ENCODE measurements around the gene PHF21A.

Gene PHF21A

GRCh38 chr11:45945397-45945999 lies 175.8 kb downstream of the PHF21A start:
- no peak overlapping the region for H3K4me3 Mint-ChIP-seq
- H3K36me3 Mint-ChIP-seq (ENCODE audit: insufficient read depth), result peaks cover 59% of the 10 kb centered on the region
- ATAC-seq (replicated peaks; ENCODE audit: extremely low read depth, poor library complexity, severe bottlenecking) (no peak), DNase-seq (ENCODE audit: low spot score in 2 of 2) (no peak)
- no peaks in the 10 kb centered on the region for H3K4me1 Mint-ChIP-seq
- no peaks in the 10 kb centered on the region for H3K27me3 Mint-ChIP-seq
- peak overlapping the region; percentile 61 for H3K27ac Mint-ChIP-seq (ENCODE audit: low read depth)
- H3K9me3 Mint-ChIP-seq, result no peaks in the 10 kb centered on the region

- H3K4me1 Mint-ChIP-seq, result no peaks in the 10 kb centered on the region
- no peak overlapping the region for H3K4me3 Mint-ChIP-seq
- DNase-seq (ENCODE audit: low spot score in 2 of 2), result no peak
- ATAC-seq (replicated peaks; ENCODE audit: extremely low read depth, poor library complexity, severe bottlenecking), result no peak
- H3K27me3 Mint-ChIP-seq, result no peaks in the 10 kb centered on the region
- H3K27ac Mint-ChIP-seq (ENCODE audit: low read depth), result peak overlapping the region; percentile 42
- H3K36me3 Mint-ChIP-seq (ENCODE audit: insufficient read depth), result peaks cover 44% of the 10 kb centered on the region
- no peaks in the 10 kb centered on the region for H3K9me3 Mint-ChIP-seq
Observed at GRCh38 chr11:45942381-45942780, 178.9 kb downstream of the PHF21A start.

GRCh38 chr11:45941285-45941684 lies 180.0 kb downstream of the PHF21A start:
- ATAC-seq (replicated peaks; ENCODE audit: extremely low read depth, poor library complexity, severe bottlenecking) (no peak), DNase-seq (ENCODE audit: low spot score in 2 of 2) (no peak)
- Mint-ChIP-seq H3K4me3 (no peak overlapping the region), H3K27me3 (no peaks in the 10 kb centered on the region), H3K9me3 (no peaks in the 10 kb centered on the region), H3K4me1 (no peaks in the 10 kb centered on the region), H3K36me3 (ENCODE audit: insufficient read depth) (peaks cover 41% of the 10 kb centered on the region), H3K27ac (ENCODE audit: low read depth) (no peak overlapping the region)

GRCh38 chr11:45939836-45940235 lies 181.4 kb downstream of the PHF21A start:
- no peak overlapping the region for H3K27ac Mint-ChIP-seq (ENCODE audit: low read depth)
- H3K4me3 Mint-ChIP-seq, result no peak overlapping the region
- ATAC-seq (replicated peaks; ENCODE audit: extremely low read depth, poor library complexity, severe bottlenecking) (no peak), DNase-seq (ENCODE audit: low spot score in 2 of 2) (no peak)
- no peaks in the 10 kb centered on the region for H3K27me3 Mint-ChIP-seq
- no peaks in the 10 kb centered on the region for H3K9me3 Mint-ChIP-seq
- H3K4me1 Mint-ChIP-seq, result no peaks in the 10 kb centered on the region
- peaks cover 38% of the 10 kb centered on the region for H3K36me3 Mint-ChIP-seq (ENCODE audit: insufficient read depth)

- H3K36me3 Mint-ChIP-seq (ENCODE audit: insufficient read depth), result peaks cover 37% of the 10 kb centered on the region
- H3K9me3 Mint-ChIP-seq, result no peaks in the 10 kb centered on the region
- no peak for ATAC-seq (replicated peaks; ENCODE audit: extremely low read depth, poor library complexity, severe bottlenecking)
- H3K4me1 Mint-ChIP-seq, result no peaks in the 10 kb centered on the region
- DNase-seq (ENCODE audit: low spot score in 2 of 2), result no peak
- H3K27ac Mint-ChIP-seq (ENCODE audit: low read depth), result no peak overlapping the region
- H3K4me3 Mint-ChIP-seq, result no peak overlapping the region
- H3K27me3 Mint-ChIP-seq, result no peaks in the 10 kb centered on the region
Observed at GRCh38 chr11:45937916-45938315, 183.3 kb downstream of the PHF21A start.

DNA sequence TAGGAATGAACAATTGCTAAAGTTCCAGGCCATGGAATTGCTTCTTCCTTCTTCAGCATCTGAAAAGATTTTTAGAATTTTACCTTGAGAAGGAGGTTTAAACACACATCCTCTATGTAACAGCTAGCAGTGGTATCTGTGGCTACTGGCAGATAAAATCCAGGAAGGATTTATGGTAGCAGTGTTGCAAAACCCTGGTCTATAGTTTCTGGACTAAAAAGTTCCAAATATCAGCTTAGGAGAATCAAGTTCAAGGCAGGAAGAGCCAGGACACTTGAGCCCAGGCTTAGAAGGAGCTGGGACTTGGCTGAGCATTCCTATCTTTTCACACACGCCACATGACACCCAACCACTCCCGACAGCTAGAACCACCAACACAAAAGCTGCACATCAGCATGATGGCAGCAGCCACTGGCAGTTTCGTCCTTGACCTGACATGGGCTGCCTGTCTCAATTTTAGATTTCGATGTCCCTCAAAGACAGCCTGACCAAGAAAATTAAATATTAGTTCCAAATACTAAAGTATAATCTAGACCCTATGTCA lies 184.7 kb downstream of the PHF21A start:
- H3K4me1 Mint-ChIP-seq, result peaks cover 3% of the 10 kb centered on the region

DNA sequence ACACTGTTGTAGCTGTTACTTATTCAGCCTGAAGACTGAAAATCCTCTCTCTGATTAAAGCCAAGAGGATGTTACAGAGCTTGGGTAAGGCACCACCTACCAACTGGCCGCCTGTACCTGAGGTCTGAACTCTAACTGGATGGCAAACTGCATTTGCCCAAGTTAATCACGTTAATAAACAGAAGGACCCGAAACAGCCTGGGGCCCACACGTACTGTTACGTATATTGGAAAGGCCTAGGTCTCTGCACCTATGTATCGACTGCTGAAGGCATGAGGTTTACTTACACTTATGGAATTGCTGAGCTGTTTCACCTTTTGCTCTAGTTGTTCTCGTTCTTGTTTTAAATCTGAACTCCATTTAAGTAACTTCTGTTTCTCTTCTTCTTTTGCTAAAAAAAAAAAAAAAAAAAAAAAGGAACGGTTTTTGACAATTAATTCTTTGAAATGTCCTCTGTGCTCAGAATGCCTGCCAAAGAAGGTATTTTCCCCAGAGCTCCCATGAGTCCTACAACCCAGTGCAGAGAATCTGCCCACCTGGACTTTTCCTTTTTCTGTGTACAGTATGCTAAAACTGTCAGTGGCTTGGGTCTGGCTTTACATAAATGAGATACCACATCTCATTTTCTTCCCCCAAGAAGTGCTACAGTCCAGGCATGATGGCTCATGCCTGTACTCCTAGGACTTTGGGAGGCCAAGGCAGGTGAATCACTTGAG lies 185.7 kb downstream of the PHF21A start:
- no peak overlapping the region for H3K4me3 Mint-ChIP-seq
- peaks cover 48% of the 10 kb centered on the region for H3K36me3 Mint-ChIP-seq (ENCODE audit: insufficient read depth)
- ATAC-seq (replicated peaks; ENCODE audit: extremely low read depth, poor library complexity, severe bottlenecking), result no peak
- peaks cover 13% of the 10 kb centered on the region for H3K4me1 Mint-ChIP-seq
- no peak for DNase-seq (ENCODE audit: low spot score in 2 of 2)
- H3K27me3 Mint-ChIP-seq, result no peaks in the 10 kb centered on the region
- no peak overlapping the region for H3K27ac Mint-ChIP-seq (ENCODE audit: low read depth)
- no peaks in the 10 kb centered on the region for H3K9me3 Mint-ChIP-seq

More for the DNA sequence above, 184.7 kb downstream of the PHF21A start:
- peak overlapping the region; percentile 16 for H3K27ac Mint-ChIP-seq (ENCODE audit: low read depth)
- H3K27me3 Mint-ChIP-seq, result no peaks in the 10 kb centered on the region
- DNase-seq (ENCODE audit: low spot score in 2 of 2) (no peak), ATAC-seq (replicated peaks; ENCODE audit: extremely low read depth, poor library complexity, severe bottlenecking) (no peak)
- no peak overlapping the region for H3K4me3 Mint-ChIP-seq
- H3K36me3 Mint-ChIP-seq (ENCODE audit: insufficient read depth), result peaks cover 42% of the 10 kb centered on the region
- no peaks in the 10 kb centered on the region for H3K9me3 Mint-ChIP-seq

GRCh38 chr11:45934580-45935318 lies 186.5 kb downstream of the PHF21A start:
- no peak for ATAC-seq (replicated peaks; ENCODE audit: extremely low read depth, poor library complexity, severe bottlenecking)
- Mint-ChIP-seq H3K27ac (ENCODE audit: low read depth) (no peak overlapping the region), H3K36me3 (ENCODE audit: insufficient read depth) (peaks cover 53% of the 10 kb centered on the region), H3K4me1 (peaks cover 21% of the 10 kb centered on the region), H3K4me3 (no peak overlapping the region), H3K9me3 (no peaks in the 10 kb centered on the region), H3K27me3 (no peaks in the 10 kb centered on the region)
- no peak for DNase-seq (ENCODE audit: low spot score in 2 of 2)

DNA sequence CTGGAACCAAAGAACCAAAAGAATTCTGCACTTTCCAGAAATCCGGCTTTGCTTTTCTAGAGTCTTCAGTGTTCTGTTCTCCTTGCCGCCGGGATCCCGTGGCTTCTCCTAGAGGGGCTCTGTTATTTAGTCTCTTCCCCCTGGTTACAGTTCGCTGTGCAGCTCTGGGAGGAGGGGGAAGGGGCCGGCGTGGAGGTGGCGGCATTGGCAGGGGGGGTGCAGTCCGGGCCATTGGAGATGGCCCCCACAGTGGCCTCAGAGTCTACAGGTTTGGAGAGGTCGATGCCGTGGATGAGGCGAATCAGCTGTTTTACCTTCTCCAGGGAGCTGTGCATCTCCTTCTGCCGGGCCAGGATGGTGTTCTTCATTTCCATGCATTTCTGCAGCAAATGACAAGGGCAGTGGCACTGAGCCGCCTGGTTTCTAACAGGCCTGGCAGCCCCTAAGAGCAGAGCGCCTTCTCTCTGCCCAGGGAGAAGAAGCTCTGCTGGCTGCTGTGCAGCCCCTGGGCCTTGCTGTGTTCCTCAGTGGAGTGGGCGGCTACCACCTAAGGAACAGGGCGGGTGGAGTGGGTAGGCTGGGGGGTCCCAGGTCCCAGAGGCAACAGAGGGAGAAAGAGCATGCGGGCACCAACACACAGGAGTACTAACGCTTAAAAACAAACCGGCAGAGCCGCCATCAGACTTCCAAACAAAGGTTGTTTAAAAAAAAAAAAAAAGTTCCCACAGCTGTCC lies 187.2 kb downstream of the PHF21A start:
- Mint-ChIP-seq H3K4me1 (peaks cover 26% of the 10 kb centered on the region), H3K27ac (ENCODE audit: low read depth) (no peak overlapping the region), H3K4me3 (no peak overlapping the region), H3K36me3 (ENCODE audit: insufficient read depth) (peaks cover 53% of the 10 kb centered on the region), H3K9me3 (no peaks in the 10 kb centered on the region), H3K27me3 (no peaks in the 10 kb centered on the region)
- ATAC-seq (replicated peaks; ENCODE audit: extremely low read depth, poor library complexity, severe bottlenecking) (no peak), DNase-seq (ENCODE audit: low spot score in 2 of 2) (no peak)

- Mint-ChIP-seq H3K4me3 (no peak overlapping the region), H3K27ac (ENCODE audit: low read depth) (no peak overlapping the region), H3K4me1 (peaks cover 26% of the 10 kb centered on the region), H3K27me3 (no peaks in the 10 kb centered on the region), H3K9me3 (no peaks in the 10 kb centered on the region), H3K36me3 (ENCODE audit: insufficient read depth) (peaks cover 51% of the 10 kb centered on the region)
- DNase-seq (ENCODE audit: low spot score in 2 of 2) (no peak), ATAC-seq (replicated peaks; ENCODE audit: extremely low read depth, poor library complexity, severe bottlenecking) (no peak)
Observed at GRCh38 chr11:45933131-45933831, 188.0 kb downstream of the PHF21A start.

- peaks cover 32% of the 10 kb centered on the region for H3K4me1 Mint-ChIP-seq
- ATAC-seq (replicated peaks; ENCODE audit: extremely low read depth, poor library complexity, severe bottlenecking) (no peak), DNase-seq (ENCODE audit: low spot score in 2 of 2) (no peak)
- peak overlapping the region; percentile 38 for H3K4me3 Mint-ChIP-seq
- H3K9me3 Mint-ChIP-seq, result no peaks in the 10 kb centered on the region
- H3K27me3 Mint-ChIP-seq, result no peaks in the 10 kb centered on the region
- H3K36me3 Mint-ChIP-seq (ENCODE audit: insufficient read depth), result peaks cover 46% of the 10 kb centered on the region
- H3K27ac Mint-ChIP-seq (ENCODE audit: low read depth), result no peak overlapping the region
Observed at GRCh38 chr11:45932217-45932616, 189.0 kb downstream of the PHF21A start.

GRCh38 chr11:45931739-45932138 lies 189.5 kb downstream of the PHF21A start:
- H3K27ac Mint-ChIP-seq (ENCODE audit: low read depth), result peak overlapping the region; percentile 91
- no peak for DNase-seq (ENCODE audit: low spot score in 2 of 2)
- no peaks in the 10 kb centered on the region for H3K27me3 Mint-ChIP-seq
- peak overlapping the region; percentile 38 for H3K4me3 Mint-ChIP-seq
- no peak for ATAC-seq (replicated peaks; ENCODE audit: extremely low read depth, poor library complexity, severe bottlenecking)
- no peaks in the 10 kb centered on the region for H3K9me3 Mint-ChIP-seq
- H3K4me1 Mint-ChIP-seq, result peaks cover 34% of the 10 kb centered on the region
- peaks cover 46% of the 10 kb centered on the region for H3K36me3 Mint-ChIP-seq (ENCODE audit: insufficient read depth)
